Fibroblast of villous mesenchyme (primary cell): Measurements from ENCODE around the gene LYRM1. TPM values are rescaled to one million over a fixed set of nuclear protein-coding genes. Genes with fewer than 3 reads are reported as not detected.

Experiments used
- DNase-seq: peaks from one replicate; pipeline ENCODE4 v3.0.0-alpha.2; 2010; ENCODE audit warnings: low read depth
- H3K4me3 ChIP-seq: 2 replicates; pipeline ENCODE4 v1.5.1; 2011; ENCODE audit warnings: low read depth, mild to moderate bottlenecking, low read length
- CTCF ChIP-seq: IDR thresholded peaks from 2 replicates; pipeline ENCODE4 v1.5.1; 2012; ENCODE audit warnings: low read depth, mild to moderate bottlenecking, low read length; ENCODE audit not compliant: insufficient read depth
- total RNA-seq: library from RNA; depleted of rRNA; stranded (reverse); fragments of >200 nt; gene quantifications from 2 replicates; pipeline ENCODE4 v1.2.3, GENCODE V29; 2012

Gene LYRM1, protein sequence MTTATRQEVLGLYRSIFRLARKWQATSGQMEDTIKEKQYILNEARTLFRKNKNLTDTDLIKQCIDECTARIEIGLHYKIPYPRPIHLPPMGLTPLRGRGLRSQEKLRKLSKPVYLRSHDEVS
- 28.0 and 59.2 TPM in 2 replicates for total RNA-seq

DNA sequence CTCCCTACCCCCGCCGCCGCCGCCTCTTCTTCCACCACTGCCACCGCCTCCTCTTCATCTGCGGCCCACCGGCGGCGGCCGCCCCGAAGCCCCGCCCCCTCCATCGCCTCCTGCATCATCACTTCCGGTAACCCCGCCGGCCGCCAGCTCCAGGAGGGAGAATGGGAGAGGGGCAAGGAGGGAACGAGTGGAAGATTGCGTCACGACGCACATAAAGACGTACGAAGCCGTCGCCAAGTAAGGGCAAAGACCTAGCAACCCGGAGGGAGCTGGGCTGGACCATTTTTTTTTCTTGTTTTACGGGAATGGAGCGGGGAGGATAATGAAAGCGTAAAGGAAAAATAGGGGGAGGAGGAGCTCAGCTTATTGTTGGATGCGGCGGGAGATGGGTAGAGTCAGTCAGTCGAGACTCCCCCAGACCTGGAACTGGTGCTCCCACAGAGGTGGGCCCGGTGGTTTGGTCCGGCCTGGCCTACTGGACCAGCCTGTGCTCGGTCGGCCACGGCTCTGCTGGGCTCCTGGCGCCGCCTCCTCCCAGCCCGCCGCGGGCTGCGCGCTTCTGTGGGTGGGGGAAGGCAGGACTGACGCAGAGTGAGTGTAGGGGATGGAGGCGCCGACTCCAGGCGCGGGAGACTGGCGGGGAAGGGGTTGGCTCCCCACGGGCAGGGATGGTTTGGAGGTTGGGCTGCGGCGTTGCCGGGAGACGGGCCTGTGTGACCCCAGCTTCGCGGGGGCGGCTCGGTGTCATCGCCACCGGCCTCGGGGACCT lies at the start of gene LYRM1, which contains the start of gene DCUN1D3:
LYRM1 (plus strand) TSS at position 473 of the 769 bp plus-strand sequence. CDS start 14,785 bp downstream, outside the sequence.
DCUN1D3 (minus strand) TSS at position 60 of the 769 bp plus-strand sequence. CDS start 37,820 bp downstream, outside the sequence.
- no peak for TF ChIP-seq CTCF
- H3K4me3 ChIP-seq = peak within 1 kb of the TSS; percentile 97
- DNase-seq = peak; percentile 100

- no peak for TF ChIP-seq CTCF
- peak; percentile 47 for DNase-seq
- no peak overlapping the region for H3K4me3 ChIP-seq
Measured at GRCh38 chr16:20850981-20851380, 49.6 kb upstream of the LYRM1 start.

DNA sequence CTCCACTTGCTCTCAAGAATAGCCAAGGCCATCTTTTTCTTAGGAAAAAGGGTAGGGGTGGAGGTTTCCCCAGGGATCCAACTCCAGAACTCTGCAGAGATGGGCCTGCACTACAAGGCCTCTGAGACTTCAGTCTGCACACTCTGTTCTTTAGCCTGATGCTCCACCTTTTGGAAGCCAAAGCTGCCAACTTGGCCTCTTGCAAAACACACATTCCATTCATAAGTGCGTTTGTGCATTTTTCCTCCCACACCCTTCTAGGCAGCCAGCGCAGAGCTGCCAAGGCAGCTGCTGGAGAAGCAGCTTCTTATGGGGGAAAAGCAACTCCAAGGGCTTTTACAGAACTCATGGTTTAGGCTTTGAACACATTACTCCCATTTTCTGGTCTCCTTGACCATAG lies 49.0 kb upstream of the LYRM1 start:
- TF ChIP-seq CTCF = no peak
- peak; percentile 93 for DNase-seq

DNA sequence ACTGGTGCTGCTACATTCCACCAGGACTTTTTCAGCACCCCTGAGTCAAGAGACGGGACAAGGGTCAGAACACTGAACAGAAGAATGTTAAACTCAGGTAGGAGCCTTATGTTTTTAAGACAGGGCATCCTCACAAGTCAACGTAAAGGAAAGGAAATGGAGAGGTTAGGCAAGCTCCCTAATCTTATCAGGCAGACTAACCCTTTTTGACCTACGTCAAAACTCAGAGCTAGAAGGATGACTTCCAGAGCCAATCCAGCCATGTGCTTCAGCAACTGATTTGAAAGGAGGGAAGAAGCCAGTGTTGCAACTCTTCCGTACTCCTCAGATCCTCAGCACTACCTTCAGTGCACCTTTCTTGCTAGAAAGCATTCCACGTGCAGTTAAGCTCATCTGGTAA lies 47.4 kb upstream of the LYRM1 start:
- peak; percentile 84 for DNase-seq
- H3K4me3 ChIP-seq = no peak overlapping the region
- no peak for TF ChIP-seq CTCF

More for the DNA sequence above, 49.0 kb upstream of the LYRM1 start:
- no peak overlapping the region for H3K4me3 ChIP-seq

DNA sequence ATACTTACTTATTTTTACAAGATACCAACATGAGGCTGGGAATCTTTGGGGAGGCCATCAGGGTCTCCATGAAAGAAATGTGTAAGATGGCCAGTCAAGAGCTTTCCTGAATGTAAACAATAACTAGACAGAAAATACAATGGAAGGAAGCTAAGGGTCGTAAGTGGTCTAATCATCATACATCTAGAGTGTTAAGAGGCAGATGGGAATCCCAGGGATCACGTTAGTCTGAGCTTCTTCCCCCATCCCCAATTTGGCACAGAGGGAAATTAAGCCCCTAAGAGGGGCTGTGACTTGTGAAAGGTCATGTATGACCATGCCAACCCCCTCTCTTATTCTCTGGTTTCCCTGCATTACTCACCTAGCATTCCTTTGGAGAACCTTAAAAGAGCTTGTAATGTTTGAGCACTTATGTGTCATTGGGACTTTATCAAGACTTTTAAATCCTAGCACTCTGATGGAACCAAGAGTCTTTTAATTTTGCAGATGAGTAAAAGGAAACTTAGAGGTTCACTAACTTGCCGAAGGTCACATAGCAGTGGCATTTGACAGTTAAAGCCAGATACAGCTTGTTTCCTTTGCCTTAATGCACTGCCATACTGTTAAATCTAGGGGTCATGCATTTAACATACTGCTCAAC lies 46.5 kb upstream of the LYRM1 start:
- TF ChIP-seq CTCF = no peak
- H3K4me3 ChIP-seq = no peak overlapping the region
- DNase-seq = no peak

GRCh38 chr16:20854963-20855362 lies 45.6 kb upstream of the LYRM1 start:
- TF ChIP-seq CTCF = no peak
- no peak overlapping the region for H3K4me3 ChIP-seq
- no peak for DNase-seq
